Loucy (cell line): ENCODE results near the gene GARRE1.

ENCODE experiments used
- CTCF ChIP-seq: fragments of 200-600 bp; sonication (generic); conservative IDR thresholded peaks from 2 replicates; pipeline ENCODE4 v1.5.1; 2014; ENCODE audit warnings: mild to moderate bottlenecking, antibody characterized with exemption, low read length
- EZH2phosphoT487 ChIP-seq: fragments of 200-600 bp; IDR thresholded peaks from 2 replicates; pipeline ENCODE4 v1.6.1; 2018; ENCODE audit warnings: antibody characterized with exemption, mild to moderate bottlenecking, moderate library complexity, borderline replicate concordance

- TF ChIP-seq CTCF (peak; percentile 44; the same call in 1 of the 2 replicates), EZH2phosphoT487 (no peak)
These were observed 12.6 kb upstream of the GARRE1 start for GRCh38 chr19:34241513-34242337.
